HCT116 (cell line): ENCODE results near the gene NACC2. TPM values are rescaled to one million over a fixed set of nuclear protein-coding genes. Genes with fewer than 3 reads are reported as not detected.

Experiments used
- ATAC-seq: fragments of 200-7000 bp; cut with Tn5 transposase; 2 replicates; pipeline ENCODE4 v1.9.1; 2020; ENCODE audit warnings: mild to moderate bottlenecking, moderate library complexity
- BruUV-seq: library from RNA; stranded (reverse); fragments of 400-500 nt; replicated peaks from 2 replicates; lab custom pipeline; 2021; lab: Mats Ljungman, UMichigan
- CTCF ChIA-PET: fragments of 300-600 bp; sonication (Branson Sonifier 250); formaldehyde crosslinking; loops from one replicate; lab custom pipeline; 2021; ENCODE audit warnings: antibody characterized with exemption; lab: Charles Lee
- POLR2A ChIA-PET: fragments of 300-600, 350-600 bp; sonication (Branson Sonifier 250); formaldehyde crosslinking; loops from one replicate; lab custom pipeline; 2021; ENCODE audit warnings: antibody characterized with exemption; lab: Charles Lee
- RAD21 ChIA-PET, 2 experiments: fragments of 300-600 bp; sonication (Branson Sonifier 250); formaldehyde crosslinking; loops; one replicate each; lab custom pipeline; 2023; ENCODE audit warnings: low total read pairs in 2 of 2; ENCODE audit not compliant: uncharacterized antibody in 2 of 2, unreplicated experiment in 2 of 2, low non-redundant PET in 1 of 2; lab: Charles Lee
- DNase-seq: peaks from one replicate; pipeline ENCODE4 v3.0.0-alpha.2; 2010; ENCODE audit warnings: low read depth, low spot score
- H2AFZ ChIP-seq: fragments of 200-600 bp; shearing (Covaris generic), sonication (generic); 2 replicates; pipeline ENCODE4 v1.6.1; 2017; ENCODE audit warnings: low read depth, mixed run types, mixed read lengths, antibody characterized with exemption, low read length; ENCODE audit not compliant: poor library complexity, severe bottlenecking
- H3K27ac ChIP-seq: 2 replicates; pipeline ENCODE4 v1.5.1; 2012; ENCODE audit warnings: low read depth, low read length
- H3K27me3 ChIP-seq: fragments of 200-600 bp; sonication (generic); 2 replicates; pipeline ENCODE4 v1.6.1; 2016; ENCODE audit warnings: mixed run types, low read length, mixed read lengths; ENCODE audit not compliant: insufficient read depth
- H3K36me3 ChIP-seq, 2 experiments: fragments of 200-500 bp in 1 of 2; fragments of 200-600 bp in 1 of 2; sonication (Bioruptor generic) in 1 of 2; sonication (generic) in 1 of 2; 2 replicates each; pipeline versions ENCODE4 v1.5.1 to v1.6.1; 2014 to 2016; ENCODE audit warnings: low read length in 2 of 2, inconsistent platforms in 1 of 2, mixed read lengths in 1 of 2, mixed run types in 1 of 2; ENCODE audit not compliant: insufficient read depth in 2 of 2, control insufficient read depth in 1 of 2
- H3K4me1 ChIP-seq, 2 experiments: fragments of 200-600 bp in 1 of 2; sonication (generic) in 1 of 2; 2 replicates each; pipeline versions ENCODE4 v1.5.1 to v1.6.1; 2012 to 2017; ENCODE audit warnings: low read length in 2 of 2, inconsistent platforms in 1 of 2, mild to moderate bottlenecking in 1 of 2, mixed read lengths in 1 of 2, mixed run types in 1 of 2, moderate library complexity in 1 of 2; ENCODE audit not compliant: insufficient read depth in 2 of 2, control insufficient read depth in 1 of 2
- H3K4me2 ChIP-seq: fragments of 200-600 bp; sonication (generic); 2 replicates; pipeline ENCODE4 v1.6.1; 2017; ENCODE audit warnings: mixed run types, low read length, mixed read lengths
- H3K4me3 ChIP-seq, 2 experiments: fragments of 200-600 bp in 1 of 2; sonication (generic) in 1 of 2; replicated peaks in 1 of 2; 2 replicates each; pipeline ENCODE4 v1.5.1; 2011 to 2016; ENCODE audit warnings: low read length in 2 of 2, control low read depth in 1 of 2, low read depth in 1 of 2, mild to moderate bottlenecking in 1 of 2, mixed read lengths in 1 of 2, mixed run types in 1 of 2
- H3K79me2 ChIP-seq: fragments of 200-600 bp; sonication (generic); 2 replicates; pipeline ENCODE4 v1.6.1; 2017; ENCODE audit warnings: mild to moderate bottlenecking, mixed run types, low read length, moderate library complexity, mixed read lengths; ENCODE audit not compliant: insufficient read depth
- H3K9ac ChIP-seq: fragments of 200-600 bp; sonication (generic); 2 replicates; pipeline ENCODE4 v1.6.1; 2016; ENCODE audit warnings: low read length, mixed read lengths
- H3K9me2 ChIP-seq: fragments of 200-600 bp; sonication (generic), shearing (Covaris generic); 2 replicates; pipeline ENCODE4 v1.6.1; 2017; ENCODE audit warnings: mixed run types, mild to moderate bottlenecking, moderate library complexity; ENCODE audit not compliant: insufficient read depth
- H3K9me3 ChIP-seq, 2 experiments: fragments of 200-500 bp in 1 of 2; fragments of 200-600 bp in 1 of 2; sonication (Bioruptor generic) in 1 of 2; sonication (generic) in 1 of 2; 2 replicates each; pipeline ENCODE4 v1.6.1; 2014 to 2017; ENCODE audit warnings: low read length in 2 of 2, mixed read lengths in 2 of 2, inconsistent platforms in 1 of 2, low read depth in 1 of 2, mild to moderate bottlenecking in 1 of 2, mixed run types in 1 of 2, moderate library complexity in 1 of 2; ENCODE audit not compliant: control insufficient read depth in 1 of 2, insufficient read depth in 1 of 2
- H4K20me1 ChIP-seq: fragments of 200-600 bp; sonication (generic), shearing (Covaris generic); 2 replicates; pipeline ENCODE4 v1.6.1; 2017; ENCODE audit warnings: mixed run types, mild to moderate bottlenecking, moderate library complexity; ENCODE audit not compliant: insufficient read depth
- CBX3 ChIP-seq: IDR thresholded peaks from 2 replicates; pipeline ENCODE4 v1.6.1; 2012; ENCODE audit warnings: low read depth
- CEBPB ChIP-seq: IDR thresholded peaks from 2 replicates; pipeline ENCODE4 v1.6.1; 2012; ENCODE audit warnings: low read depth
- CTCF ChIP-seq, 3 experiments: fragments of 200-600 bp in 1 of 3; sonication (generic) in 1 of 3; IDR thresholded peaks in 2 of 3; conservative IDR thresholded peaks in 1 of 3; 2 replicates each; pipeline ENCODE4 v1.5.1; 2012 to 2017; ENCODE audit warnings: low read depth in 2 of 3, low read length in 2 of 3, antibody characterized with exemption in 1 of 3, borderline replicate concordance in 1 of 3, control low read depth in 1 of 3, mild to moderate bottlenecking in 1 of 3, mixed read lengths in 1 of 3, mixed run types in 1 of 3, moderate library complexity in 1 of 3; ENCODE audit not compliant: insufficient read depth in 1 of 3
- EGR1 ChIP-seq: IDR thresholded peaks from 2 replicates; pipeline ENCODE4 v1.6.1; 2012; ENCODE audit warnings: low read depth
- JUND ChIP-seq: IDR thresholded peaks from 2 replicates; pipeline ENCODE4 v1.6.1; 2012
- MAX ChIP-seq: IDR thresholded peaks from 2 replicates; pipeline ENCODE4 v1.6.1; 2012
- POLR2A ChIP-seq: IDR thresholded peaks from 2 replicates; pipeline ENCODE4 v1.7.0; 2011; ENCODE audit warnings: borderline replicate concordance; ENCODE audit not compliant: insufficient read depth, insufficient read length; ENCODE audit errors: extremely low read depth
- RAD21 ChIP-seq: IDR thresholded peaks from 2 replicates; pipeline ENCODE4 v1.6.1; 2012; ENCODE audit warnings: low read depth, mild to moderate bottlenecking
- SP1 ChIP-seq: IDR thresholded peaks from 2 replicates; pipeline ENCODE4 v1.6.1; 2012; ENCODE audit warnings: low read depth
- SRF ChIP-seq: IDR thresholded peaks from 2 replicates; pipeline ENCODE4 v1.6.1; 2012; ENCODE audit warnings: low read depth
- YY1 ChIP-seq: IDR thresholded peaks from 2 replicates; pipeline ENCODE4 v1.6.1; 2011; ENCODE audit warnings: low read length, low read depth, moderate library complexity, mild to moderate bottlenecking; ENCODE audit not compliant: insufficient replicate concordance; ENCODE audit errors: extremely low read depth
- ZFX ChIP-seq: fragments of 450-650 bp; IDR thresholded peaks from 2 replicates; pipeline ENCODE4 v1.6.1; 2017
- ZNF274 ChIP-seq: fragments of 200-500 bp; sonication (Bioruptor generic); IDR thresholded peaks from 2 replicates; pipeline ENCODE4 v1.6.1; 2014; ENCODE audit warnings: mild to moderate bottlenecking, low read depth, low read length, inconsistent platforms
- intact Hi-C: fragments of 100-400 bp; cut with micrococcal nuclease; formaldehyde crosslinking; loops from 2 replicates; pipeline ENCODE4 v1.10.0; 2022
- total RNA-seq: library from RNA; stranded (reverse); gene quantifications from one replicate; pipeline ENCODE4 v1.2.1, GENCODE V29; 2021; ENCODE audit not compliant: unreplicated experiment

Gene NACC2
- total RNA-seq, 1 experiment from 2014 or later = 27.8 TPM

- H3K27me3 ChIP-seq = no peaks in the 10 kb centered on the region
- H3K4me3 ChIP-seq = no peak overlapping the region
- peaks cover 14 to 24% of the 10 kb centered on the region in 2 experiments for H3K4me1 ChIP-seq
- CTCF ChIA-PET = no interaction called here
- no peak for TF ChIP-seq CEBPB
- TF ChIP-seq CTCF (IDR thresholded peaks at IDR 0.05 in 2 of 3, conservative IDR thresholded peaks at IDR 0.05 in 1 of 3; ENCODE audit: borderline replicate concordance in 1 of 3, insufficient read depth in 1 of 3, low read depth in 2 of 3, low read length in 2 of 3) = no peak
- TF ChIP-seq POLR2A = no peak
- TF ChIP-seq ZFX = no peak
- TF ChIP-seq SP1 = no peak
- TF ChIP-seq SRF = no peak
- no peak for TF ChIP-seq YY1
- TF ChIP-seq RAD21 = no peak
- TF ChIP-seq EGR1 = no peak
- TF ChIP-seq CBX3 = no peak
- no peak for TF ChIP-seq ZNF274
- no peak for TF ChIP-seq JUND
- TF ChIP-seq MAX = no peak
- TF ChIP-seq, all 23 proteins: peak for 0
- POLR2A ChIA-PET = no interaction called here
- no peak overlapping the region for H2AFZ ChIP-seq
- no peaks in the 10 kb centered on the region for H4K20me1 ChIP-seq
- DNase-seq = no peak
- H3K36me3 ChIP-seq = peaks cover 7% of the 10 kb centered on the region in 2 experiments; a peak in 3 of 4 replicates
- no peaks in the 10 kb centered on the region for H3K9me2 ChIP-seq
- intact Hi-C loops = no loop called here
- no peaks in the 10 kb centered on the region for H3K9me3 ChIP-seq
- H3K27ac ChIP-seq = no peak overlapping the region
- H3K9ac ChIP-seq = no peak overlapping the region
- no peak for ATAC-seq
- RAD21 ChIA-PET = no interaction called here
- no TSS peak for BruUV-seq
- H3K79me2 ChIP-seq = peaks cover 53% of the 10 kb centered on the region
- H3K4me2 ChIP-seq = no peak overlapping the region
These were observed 47.1 kb downstream of the NACC2 start for GRCh38 chr9:136047775-136048559.
